SHP77 treated with DMSO at 0.1 percent for 48 hours (cell line): ENCODE results near the gene XDH.

Experiments used
- DNase-seq: peaks from one replicate; lab custom pipeline; 2025; lab: John Stamatoyannopoulos, UW

The XDH gene

GRCh38 chr2:31328026-31328425, 86.5 kb downstream of the XDH start:
- DNase-seq: no peak

GRCh38 chr2:31327505-31327904, 87.0 kb downstream of the XDH start:
- DNase-seq: no peak

GRCh38 chr2:31324016-31324633, 90.4 kb downstream of the XDH start:
- no peak for DNase-seq

GRCh38 chr2:31322371-31322770, 92.2 kb downstream of the XDH start:
- no peak for DNase-seq

DNA sequence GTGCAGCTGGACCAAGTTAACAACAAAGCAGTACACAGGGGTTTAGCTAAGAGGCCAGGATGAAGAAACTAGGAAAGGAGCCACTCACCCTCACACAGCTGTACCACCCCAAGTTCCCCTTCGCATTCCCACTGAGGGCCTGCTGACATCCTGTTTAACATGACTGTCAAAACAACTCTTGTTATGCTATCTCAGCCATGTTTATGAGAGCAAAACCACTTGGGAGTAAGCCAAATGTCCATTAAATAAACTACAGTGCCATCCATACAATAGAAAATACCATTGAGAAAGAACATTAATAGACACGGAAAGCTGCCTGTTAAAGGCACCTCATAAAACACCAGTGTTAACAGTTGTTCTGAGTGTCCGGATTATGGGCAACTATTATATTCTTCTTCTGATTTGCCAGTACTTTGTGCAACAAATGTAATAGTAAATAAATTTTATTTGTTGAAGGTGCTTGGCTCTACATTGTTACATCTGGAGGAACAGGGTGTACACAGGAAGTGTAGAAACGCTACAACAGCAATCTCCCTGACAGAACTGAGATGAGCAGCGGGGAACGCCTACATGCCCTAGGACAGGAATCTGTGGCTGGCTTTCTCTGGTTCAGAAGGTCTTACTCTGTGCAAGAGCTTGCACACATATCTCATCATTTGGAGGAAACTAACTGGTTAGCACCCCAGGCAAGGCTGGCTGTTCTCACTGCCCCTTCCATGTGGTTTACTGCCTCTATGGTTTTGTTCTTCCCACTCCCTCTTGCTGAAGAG, 95.0 kb downstream of the XDH start:
- DNase-seq: no peak

GRCh38 chr2:31318361-31319336, 95.9 kb downstream of the XDH start:
- no peak for DNase-seq

DNA sequence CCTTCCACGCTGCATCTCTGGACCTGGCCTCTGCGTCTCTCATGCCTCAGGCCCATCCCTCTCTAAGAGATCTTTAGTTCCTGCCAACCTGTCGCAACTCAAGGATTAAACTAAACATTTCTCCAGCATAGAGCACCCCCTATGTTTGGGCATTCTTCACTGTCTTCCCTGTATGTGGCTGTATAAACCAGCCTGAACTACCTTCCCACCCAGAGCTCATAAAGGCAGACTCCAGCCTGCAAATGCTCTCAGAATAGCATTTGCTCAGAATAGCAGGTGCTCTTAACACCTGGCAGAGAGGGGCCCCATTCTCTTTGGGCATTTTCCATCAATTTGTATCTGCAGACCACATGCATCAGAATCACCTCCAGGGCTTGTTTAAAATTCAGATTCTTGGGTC, 97.1 kb downstream of the XDH start:
- DNase-seq: no peak

- no peak for DNase-seq
Observed at GRCh38 chr2:31314761-31315160, 99.8 kb downstream of the XDH start.

DNA sequence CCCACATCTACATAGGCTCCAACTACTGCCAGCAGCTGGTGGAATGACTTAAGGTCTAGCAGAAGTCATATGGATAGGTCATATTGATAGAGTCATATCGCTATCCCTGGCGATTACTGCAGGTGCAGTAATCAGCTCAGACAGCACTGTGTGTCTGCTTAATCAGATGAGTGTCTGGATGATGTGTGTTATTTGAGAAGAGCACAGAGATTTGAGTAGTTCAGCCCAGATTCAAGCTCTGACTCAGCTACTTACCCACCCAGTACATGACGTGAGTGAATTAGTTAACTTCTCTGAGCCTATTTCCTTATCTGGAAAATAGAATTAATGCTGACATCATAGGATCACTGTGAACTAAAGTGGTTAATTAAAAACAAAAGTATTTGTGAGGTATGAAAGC, 101.6 kb downstream of the XDH start:
- DNase-seq: no peak

GRCh38 chr2:31304816-31305215, 109.7 kb downstream of the XDH start:
- no peak for DNase-seq

GRCh38 chr2:31302940-31303563, 111.5 kb downstream of the XDH start:
- DNase-seq: no peak

DNA sequence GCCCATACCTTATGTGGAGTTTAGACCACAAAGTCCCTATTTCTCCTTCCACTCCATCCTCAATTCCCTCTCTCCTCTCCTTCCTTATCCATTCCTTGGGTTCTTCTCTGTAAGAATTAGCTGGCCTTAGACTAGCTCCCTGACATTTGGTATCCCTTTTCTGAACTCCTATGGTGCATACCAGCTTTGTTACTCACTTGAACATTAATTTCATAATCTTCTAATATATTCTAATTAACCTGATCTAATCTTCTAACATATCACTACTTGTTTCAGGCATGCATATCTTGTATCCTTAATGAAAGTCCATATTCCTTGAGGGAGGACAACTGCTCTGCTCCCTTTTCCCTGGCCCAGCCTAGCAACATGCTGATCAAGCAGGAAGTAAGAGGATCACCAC, 114.2 kb downstream of the XDH start:
- no peak for DNase-seq

- no peak for DNase-seq
Observed at GRCh38 chr2:31299547-31299946, 115.0 kb downstream of the XDH start.

GRCh38 chr2:31297751-31298150, 116.8 kb downstream of the XDH start:
- no peak for DNase-seq

- DNase-seq: no peak
Observed at GRCh38 chr2:31296641-31297287, 117.8 kb downstream of the XDH start.

- DNase-seq: no peak
Observed at GRCh38 chr2:31294196-31294595, 120.3 kb downstream of the XDH start.

GRCh38 chr2:31287654-31288053, 126.9 kb downstream of the XDH start:
- no peak for DNase-seq

DNA sequence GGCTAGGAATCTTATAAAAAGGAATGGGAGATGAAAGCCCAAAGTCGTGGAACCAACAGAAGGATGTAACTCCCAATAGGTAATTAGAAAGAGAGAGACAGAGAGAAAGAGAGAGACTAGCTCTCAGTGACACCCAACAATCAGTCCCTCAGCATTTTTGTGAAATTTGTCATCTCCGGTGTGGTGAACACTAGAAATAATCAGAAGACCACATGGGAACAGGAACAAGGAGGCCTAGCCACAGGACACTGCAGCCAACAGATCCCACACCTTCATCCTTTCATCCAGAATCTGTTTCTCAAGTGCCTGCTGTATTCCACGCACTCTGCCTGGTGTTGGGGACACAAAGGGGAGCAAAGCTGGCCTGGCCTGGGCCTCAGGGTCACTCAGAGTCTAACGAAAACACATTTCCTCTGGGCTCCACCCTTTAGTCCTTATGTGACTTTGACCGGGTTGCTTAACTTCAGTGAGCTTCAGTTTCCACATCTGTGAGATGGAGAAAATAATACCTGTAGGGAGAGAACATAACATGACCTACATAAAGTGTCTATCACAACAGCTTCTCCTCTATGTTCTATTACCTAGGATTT, 127.5 kb downstream of the XDH start:
- DNase-seq: no peak

GRCh38 chr2:31286230-31286629, 128.3 kb downstream of the XDH start:
- DNase-seq: no peak
